IPS DF 6.9 (cell line): ENCODE results near the gene EBP.
A peak's percentile ranks its signal among the peaks of the same experiment; 100 is the strongest.

Source experiments
- DNase-seq: peaks from one replicate; pipeline ENCODE4 v3.0.0-alpha.2; 2013; ENCODE audit warnings: low read depth, low spot score
- H3K27ac ChIP-seq: one replicate; pipeline ENCODE4 v1.5.1; 2013; ENCODE audit warnings: low read length, control low read depth
- H3K27me3 ChIP-seq: 2 replicates; pipeline ENCODE4 v1.6.1; 2013; ENCODE audit warnings: mild to moderate bottlenecking, low read length; ENCODE audit not compliant: control insufficient read depth, insufficient read depth
- H3K36me3 ChIP-seq: 2 replicates; pipeline ENCODE4 v1.6.1; 2013; ENCODE audit warnings: low read length; ENCODE audit not compliant: control insufficient read depth, insufficient read depth
- H3K4me1 ChIP-seq: 2 replicates; pipeline ENCODE4 v1.6.1; 2013; ENCODE audit warnings: low read length; ENCODE audit not compliant: control insufficient read depth, insufficient read depth
- H3K4me3 ChIP-seq: 2 replicates; pipeline ENCODE4 v1.5.1; 2013; ENCODE audit warnings: mild to moderate bottlenecking, low read length
- H3K9me3 ChIP-seq: 2 replicates; pipeline ENCODE4 v1.6.1; 2013; ENCODE audit warnings: low read length, inconsistent platforms; ENCODE audit not compliant: control insufficient read depth, insufficient read depth
- WGBS: extraction: QIAGEN DNeasy Blood & Tissue Kit; methylation state at CpG from one replicate; pipeline ENCODE4 v1.1.7; 2013; ENCODE audit warnings: mixed read lengths, missing lambda C conversion rate; ENCODE audit not compliant: insufficient read length, insufficient coverage; 5-methylcytosine and 5-hydroxymethylcytosine counted together

The EBP gene

GRCh38 chrX:48521353-48522243, at the start of gene EBP:
Gene EBP, plus strand, starts transcription at chrX:48521808. Its CDS starts 1,964 bp downstream, at chrX:48523772.
- Histone ChIP-seq H3K4me3 (peak within 1 kb of the TSS; percentile 87; the same call in 1 of the 2 replicates), H3K36me3 (peaks cover 11% of the 10 kb centered on the region; the same call in 1 of the 2 replicates), H3K27me3 (no peaks in the 10 kb centered on the region), H3K27ac (no peak within 1 kb of the TSS), H3K9me3 (no peaks in the 10 kb centered on the region), H3K4me1 (peaks cover 2% of the 10 kb centered on the region; the same call in 1 of the 2 replicates)
- no peak for DNase-seq
- no CpG with 5 or more reads among the region's 66 CpGs for WGBS

- Histone ChIP-seq H3K27ac (no peak overlapping the region), H3K9me3 (no peaks in the 10 kb centered on the region), H3K4me1 (peaks cover 2% of the 10 kb centered on the region), H3K4me3 (no peak overlapping the region), H3K27me3 (no peaks in the 10 kb centered on the region), H3K36me3 (no peaks in the 10 kb centered on the region)
- DNase-seq = no peak
- WGBS = no CpG with 5 or more reads among the region's 9 CpGs
These were observed 49.4 kb upstream of the EBP start for GRCh38 chrX:48472225-48472624.

- H3K4me3 ChIP-seq = no peak overlapping the region
- no peaks in the 10 kb centered on the region for H3K27me3 ChIP-seq
- H3K4me1 ChIP-seq = peaks cover 2% of the 10 kb centered on the region
- DNase-seq = no peak
- no peak overlapping the region for H3K27ac ChIP-seq
- no peaks in the 10 kb centered on the region for H3K36me3 ChIP-seq
- H3K9me3 ChIP-seq = no peaks in the 10 kb centered on the region
- no CpG with 5 or more reads among the region's 12 CpGs for WGBS
These were observed 48.5 kb upstream of the EBP start for GRCh38 chrX:48472851-48473703.

GRCh38 chrX:48473704-48473990, 48.0 kb upstream of the EBP start:
- Histone ChIP-seq H3K4me3 (no peak overlapping the region), H3K27ac (no peak overlapping the region), H3K9me3 (no peaks in the 10 kb centered on the region), H3K27me3 (no peaks in the 10 kb centered on the region), H3K36me3 (no peaks in the 10 kb centered on the region), H3K4me1 (peaks cover 2% of the 10 kb centered on the region)
- DNase-seq = no peak
- no CpG with 5 or more reads among the region's 9 CpGs for WGBS

- H3K4me3 ChIP-seq = no peak overlapping the region
- DNase-seq = no peak
- no peaks in the 10 kb centered on the region for H3K36me3 ChIP-seq
- no peak overlapping the region for H3K27ac ChIP-seq
- H3K27me3 ChIP-seq = no peaks in the 10 kb centered on the region
- peaks cover 2% of the 10 kb centered on the region for H3K4me1 ChIP-seq
- no peaks in the 10 kb centered on the region for H3K9me3 ChIP-seq
- no CpG with 5 or more reads among the region's 10 CpGs for WGBS
These were observed 47.5 kb upstream of the EBP start for GRCh38 chrX:48474127-48474526.

GRCh38 chrX:48474581-48474980, 47.0 kb upstream of the EBP start:
- H3K4me1 ChIP-seq = peaks cover 2% of the 10 kb centered on the region
- DNase-seq = no peak
- no peaks in the 10 kb centered on the region for H3K36me3 ChIP-seq
- no peaks in the 10 kb centered on the region for H3K27me3 ChIP-seq
- H3K9me3 ChIP-seq = no peaks in the 10 kb centered on the region
- H3K27ac ChIP-seq = no peak overlapping the region
- no CpG with 5 or more reads among the region's 6 CpGs for WGBS
- no peak overlapping the region for H3K4me3 ChIP-seq

GRCh38 chrX:48475296-48475695, 46.3 kb upstream of the EBP start:
- Histone ChIP-seq H3K36me3 (no peaks in the 10 kb centered on the region), H3K4me3 (peak overlapping the region; percentile 83; the same call in 1 of the 2 replicates), H3K27me3 (no peaks in the 10 kb centered on the region), H3K27ac (no peak overlapping the region), H3K9me3 (no peaks in the 10 kb centered on the region), H3K4me1 (peaks cover 2% of the 10 kb centered on the region)
- WGBS = no CpG with 5 or more reads among the region's 5 CpGs
- no peak for DNase-seq

GRCh38 chrX:48475774-48476577, 45.6 kb upstream of the EBP start, which contains the start of gene FTSJ1:
Gene FTSJ1, plus strand, starts transcription at chrX:48476199. Its CDS starts 1,849 bp downstream, at chrX:48478048.
- no peak within 1 kb of the TSS for H3K27ac ChIP-seq

GRCh38 chrX:48476919-48477318, 44.7 kb upstream of the EBP start:
- Histone ChIP-seq H3K27ac (no peak overlapping the region), H3K9me3 (no peaks in the 10 kb centered on the region), H3K4me3 (peak overlapping the region; percentile 83; the same call in 1 of the 2 replicates), H3K27me3 (no peaks in the 10 kb centered on the region), H3K36me3 (peaks cover 5% of the 10 kb centered on the region; the same call in 1 of the 2 replicates), H3K4me1 (peaks cover 2% of the 10 kb centered on the region)
- no CpG with 5 or more reads among the region's 4 CpGs for WGBS
- DNase-seq = no peak

More at GRCh38 chrX:48475774-48476577, 45.6 kb upstream of the EBP start, which contains the start of gene FTSJ1:
- Histone ChIP-seq H3K4me1 (peaks cover 2% of the 10 kb centered on the region), H3K4me3 (peak within 1 kb of the TSS; percentile 83; the same call in 1 of the 2 replicates), H3K36me3 (no peaks in the 10 kb centered on the region; the same call in 1 of the 2 replicates), H3K27me3 (no peaks in the 10 kb centered on the region), H3K9me3 (no peaks in the 10 kb centered on the region)
- no peak for DNase-seq
- no CpG with 5 or more reads among the region's 75 CpGs for WGBS
